HL-60 (cell line): ENCODE data around the gene CUL4A.

Source experiments
- DNase-seq, 2 experiments: peaks; one replicate each; pipeline ENCODE4 v3.0.0-alpha.2; 2010 to 2020; ENCODE audit warnings: low read depth in 1 of 2, low spot score in 1 of 2
- H3K27ac ChIP-seq: fragments of 250-450 bp; sonication (Bioruptor Pico); replicated peaks from 2 replicates; pipeline ENCODE4 v1.5.1; 2020; ENCODE audit warnings: mild to moderate bottlenecking, moderate library complexity
- H3K27me3 ChIP-seq: fragments of 250-450 bp; sonication (Bioruptor Pico); 2 replicates; pipeline ENCODE4 v1.5.1; 2021; ENCODE audit warnings: mild to moderate bottlenecking, moderate library complexity; ENCODE audit not compliant: insufficient read depth, poor library complexity, severe bottlenecking
- H3K4me3 ChIP-seq: replicated peaks from 2 replicates; pipeline ENCODE4 v1.5.1; 2011; ENCODE audit warnings: mild to moderate bottlenecking, control low read depth, low read length; ENCODE audit not compliant: insufficient read depth
- GABPA ChIP-seq: IDR thresholded peaks from 2 replicates; pipeline ENCODE4 v1.6.1; 2012; ENCODE audit warnings: low read depth
- POLR2AphosphoS5 ChIP-seq: IDR thresholded peaks from 2 replicates; pipeline ENCODE4 v1.6.1; 2012; ENCODE audit warnings: low read depth
- SPI1 ChIP-seq: IDR thresholded peaks from 2 replicates; pipeline ENCODE4 v1.6.1; 2012; ENCODE audit warnings: low read depth, mild to moderate bottlenecking, borderline replicate concordance
- TF ChIP-seq, protein P1 (sequence below): IDR thresholded peaks from 2 replicates; pipeline ENCODE4 v1.6.1; 2012; ENCODE audit warnings: low read depth; ENCODE audit not compliant: insufficient replicate concordance
- TF ChIP-seq, protein P2 (sequence below): IDR thresholded peaks from one replicate; pipeline ENCODE4 v1.5.1; 2011; ENCODE audit warnings: low read length, control low read depth, inconsistent platforms; ENCODE audit not compliant: insufficient read depth

The CUL4A gene

DNA sequence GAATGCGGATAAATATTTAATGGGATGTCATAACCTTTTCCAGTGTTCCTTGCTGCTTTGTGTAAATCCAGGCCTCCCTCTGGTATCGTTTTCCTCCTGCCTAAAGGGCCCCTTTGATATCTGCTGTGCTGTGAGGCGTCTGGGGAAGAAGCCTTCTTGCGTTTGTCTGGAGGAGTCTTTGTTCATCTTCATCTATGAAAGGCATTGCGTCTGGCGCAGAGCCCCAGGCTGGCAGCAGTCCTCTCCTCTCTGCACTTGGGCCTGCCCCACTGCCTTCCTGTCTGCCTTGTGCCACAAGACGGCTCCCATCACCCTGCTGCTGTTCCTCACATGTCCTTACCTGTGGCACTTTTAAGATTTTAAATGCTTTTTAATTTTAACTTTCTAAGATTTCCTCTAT, 41.2 kb upstream of the CUL4A start:
- Histone ChIP-seq H3K27ac (no peak overlapping the region), H3K27me3 (peaks cover 8% of the 10 kb centered on the region), H3K4me3 (no peak overlapping the region)
- no peak for DNase-seq
- no peak for TF ChIP-seq SPI1
- no peak for TF ChIP-seq GABPA
- TF ChIP-seq, protein P1, sequence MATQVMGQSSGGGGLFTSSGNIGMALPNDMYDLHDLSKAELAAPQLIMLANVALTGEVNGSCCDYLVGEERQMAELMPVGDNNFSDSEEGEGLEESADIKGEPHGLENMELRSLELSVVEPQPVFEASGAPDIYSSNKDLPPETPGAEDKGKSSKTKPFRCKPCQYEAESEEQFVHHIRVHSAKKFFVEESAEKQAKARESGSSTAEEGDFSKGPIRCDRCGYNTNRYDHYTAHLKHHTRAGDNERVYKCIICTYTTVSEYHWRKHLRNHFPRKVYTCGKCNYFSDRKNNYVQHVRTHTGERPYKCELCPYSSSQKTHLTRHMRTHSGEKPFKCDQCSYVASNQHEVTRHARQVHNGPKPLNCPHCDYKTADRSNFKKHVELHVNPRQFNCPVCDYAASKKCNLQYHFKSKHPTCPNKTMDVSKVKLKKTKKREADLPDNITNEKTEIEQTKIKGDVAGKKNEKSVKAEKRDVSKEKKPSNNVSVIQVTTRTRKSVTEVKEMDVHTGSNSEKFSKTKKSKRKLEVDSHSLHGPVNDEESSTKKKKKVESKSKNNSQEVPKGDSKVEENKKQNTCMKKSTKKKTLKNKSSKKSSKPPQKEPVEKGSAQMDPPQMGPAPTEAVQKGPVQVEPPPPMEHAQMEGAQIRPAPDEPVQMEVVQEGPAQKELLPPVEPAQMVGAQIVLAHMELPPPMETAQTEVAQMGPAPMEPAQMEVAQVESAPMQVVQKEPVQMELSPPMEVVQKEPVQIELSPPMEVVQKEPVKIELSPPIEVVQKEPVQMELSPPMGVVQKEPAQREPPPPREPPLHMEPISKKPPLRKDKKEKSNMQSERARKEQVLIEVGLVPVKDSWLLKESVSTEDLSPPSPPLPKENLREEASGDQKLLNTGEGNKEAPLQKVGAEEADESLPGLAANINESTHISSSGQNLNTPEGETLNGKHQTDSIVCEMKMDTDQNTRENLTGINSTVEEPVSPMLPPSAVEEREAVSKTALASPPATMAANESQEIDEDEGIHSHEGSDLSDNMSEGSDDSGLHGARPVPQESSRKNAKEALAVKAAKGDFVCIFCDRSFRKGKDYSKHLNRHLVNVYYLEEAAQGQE, result no peak
- no peak for TF ChIP-seq POLR2AphosphoS5
- TF ChIP-seq, protein P2, sequence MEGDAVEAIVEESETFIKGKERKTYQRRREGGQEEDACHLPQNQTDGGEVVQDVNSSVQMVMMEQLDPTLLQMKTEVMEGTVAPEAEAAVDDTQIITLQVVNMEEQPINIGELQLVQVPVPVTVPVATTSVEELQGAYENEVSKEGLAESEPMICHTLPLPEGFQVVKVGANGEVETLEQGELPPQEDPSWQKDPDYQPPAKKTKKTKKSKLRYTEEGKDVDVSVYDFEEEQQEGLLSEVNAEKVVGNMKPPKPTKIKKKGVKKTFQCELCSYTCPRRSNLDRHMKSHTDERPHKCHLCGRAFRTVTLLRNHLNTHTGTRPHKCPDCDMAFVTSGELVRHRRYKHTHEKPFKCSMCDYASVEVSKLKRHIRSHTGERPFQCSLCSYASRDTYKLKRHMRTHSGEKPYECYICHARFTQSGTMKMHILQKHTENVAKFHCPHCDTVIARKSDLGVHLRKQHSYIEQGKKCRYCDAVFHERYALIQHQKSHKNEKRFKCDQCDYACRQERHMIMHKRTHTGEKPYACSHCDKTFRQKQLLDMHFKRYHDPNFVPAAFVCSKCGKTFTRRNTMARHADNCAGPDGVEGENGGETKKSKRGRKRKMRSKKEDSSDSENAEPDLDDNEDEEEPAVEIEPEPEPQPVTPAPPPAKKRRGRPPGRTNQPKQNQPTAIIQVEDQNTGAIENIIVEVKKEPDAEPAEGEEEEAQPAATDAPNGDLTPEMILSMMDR, result no peak

GRCh38 chr13:113169277-113170272, 39.8 kb upstream of the CUL4A start:
- DNase-seq, result no peak
- Histone ChIP-seq H3K27ac (no peak overlapping the region), H3K4me3 (no peak overlapping the region), H3K27me3 (peaks cover 3% of the 10 kb centered on the region)
- TF ChIP-seq SPI1, result peak; percentile 38; the same call in 1 of the 2 replicates
- TF ChIP-seq, protein P2, result no peak

DNA sequence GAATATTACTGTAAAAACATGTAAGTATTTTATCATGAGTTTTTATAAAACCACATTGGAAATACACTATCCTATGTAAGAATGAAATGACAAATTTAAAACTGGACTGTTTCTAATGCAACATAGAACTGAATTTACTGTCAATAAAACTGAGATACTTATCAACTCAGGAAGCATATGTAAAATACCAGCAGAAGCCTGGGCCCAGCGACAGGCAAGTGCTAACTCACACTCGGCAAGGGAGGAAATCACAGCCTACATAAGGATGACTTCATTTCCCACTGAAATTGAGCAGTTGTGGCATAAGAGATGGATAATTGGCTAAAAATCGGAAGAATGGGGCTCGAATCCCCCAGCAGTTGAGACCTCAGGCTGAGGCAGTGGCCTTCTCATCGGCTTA, 38.9 kb upstream of the CUL4A start:
- H3K27me3 ChIP-seq, result no peaks in the 10 kb centered on the region

GRCh38 chr13:113171250-113172125, 37.9 kb upstream of the CUL4A start:
- H3K27me3 ChIP-seq, result no peaks in the 10 kb centered on the region
- TF ChIP-seq, protein P1, result no peak
- no peak for TF ChIP-seq GABPA
- TF ChIP-seq POLR2AphosphoS5, result no peak
- no peak for TF ChIP-seq SPI1
- TF ChIP-seq, protein P2, result no peak
- H3K27ac ChIP-seq, result no peak overlapping the region
- no peak for DNase-seq
- no peak overlapping the region for H3K4me3 ChIP-seq

More for the DNA sequence above, 38.9 kb upstream of the CUL4A start:
- no peak for TF ChIP-seq SPI1
- H3K27ac ChIP-seq, result no peak overlapping the region
- DNase-seq, result no peak
- H3K4me3 ChIP-seq, result no peak overlapping the region
